HG02981 (cell line): ENCODE data around the gene GIGYF2.
"Not testable (repeated sequence)": the region's sequence is repeated elsewhere in the genome, so short reads cannot be mapped to it uniquely, and the experiment has no call there.

Experiments
- ATAC-seq: cut with Tn5 transposase; IDR thresholded peaks from one replicate; pipeline ENCODE4 v1.9.1; 2021; ENCODE audit warnings: mild to moderate bottlenecking, moderate library complexity; ENCODE audit not compliant: unreplicated experiment

The GIGYF2 gene

GRCh38 chr2:232906867-232907717, 210.0 kb downstream of the GIGYF2 start:
- ATAC-seq, result not testable (repeated sequence)

- not testable (repeated sequence) for ATAC-seq
These were observed 210.6 kb downstream of the GIGYF2 start for GRCh38 chr2:232907718-232908085.

- no peak for ATAC-seq
These were observed 211.6 kb downstream of the GIGYF2 start for GRCh38 chr2:232908695-232909094.
